RWPE1 (cell line): ENCODE results near the gene RHBDD1.

Experiments used
- CTCF ChIA-PET: fragments of 350-600 bp; sonication (Branson Sonifier 250); formaldehyde crosslinking; extraction: SDS; loops from one replicate; lab custom pipeline; 2021; lab: Yijun Ruan, JAX
- POLR2A ChIA-PET: fragments of 400-600 bp; formaldehyde crosslinking; extraction: SDS; loops from one replicate; lab custom pipeline; 2020; ENCODE audit warnings: antibody characterized with exemption; ENCODE audit not compliant: low non-redundant PET; lab: Yijun Ruan, JAX
- DNase-seq: peaks from one replicate; pipeline ENCODE4 v3.0.0; 2012; ENCODE audit warnings: low spot score
- H3K27ac ChIP-seq: fragments of 450-650 bp; 2 replicates; pipeline ENCODE4 v1.5.1; 2017
- CTCF ChIP-seq: fragments of 450-650 bp; conservative IDR thresholded peaks from 2 replicates; pipeline ENCODE4 v1.5.1; 2017; ENCODE audit warnings: low read depth, mild to moderate bottlenecking

Gene RHBDD1

GRCh38 chr2:227033471-227034148, 197.8 kb downstream of the RHBDD1 start:
- POLR2A ChIA-PET: no interaction called here
- no peak overlapping the region for H3K27ac ChIP-seq
- CTCF ChIA-PET: interaction anchor here (0.5 to 1.5 kb wide), 6 partner anchors 9 to 1981 kb away, joined by 3 to 5 read pairs (median 3); no protein-coding TSS in a partner anchor
- DNase-seq: peak; percentile 23
- peak; percentile 33 for TF ChIP-seq CTCF

- TF ChIP-seq CTCF: no peak
- ChIA-PET CTCF (interaction anchor here (0.6 kb wide), 1 partner anchor 47 kb away, joined by 5 read pairs; no protein-coding TSS in a partner anchor), POLR2A (no interaction called here)
- no peak overlapping the region for H3K27ac ChIP-seq
- no peak for DNase-seq
These were observed 200.0 kb downstream of the RHBDD1 start for GRCh38 chr2:227035711-227036367.

- no peak for DNase-seq
- POLR2A ChIA-PET: no interaction called here
- no peak overlapping the region for H3K27ac ChIP-seq
- CTCF ChIA-PET: no interaction called here
- no peak for TF ChIP-seq CTCF
These were observed 200.7 kb downstream of the RHBDD1 start for GRCh38 chr2:227036527-227036926.

GRCh38 chr2:227038550-227039189, 202.8 kb downstream of the RHBDD1 start:
- POLR2A ChIA-PET: no interaction called here

GRCh38 chr2:227043981-227044380, 208.1 kb downstream of the RHBDD1 start:
- TF ChIP-seq CTCF: no peak
- ChIA-PET CTCF (no interaction called here), POLR2A (no interaction called here)
- H3K27ac ChIP-seq: no peak overlapping the region
- DNase-seq: no peak

More at GRCh38 chr2:227038550-227039189, 202.8 kb downstream of the RHBDD1 start:
- no peak overlapping the region for H3K27ac ChIP-seq
- CTCF ChIA-PET: no interaction called here
- DNase-seq: no peak
- TF ChIP-seq CTCF: no peak
